Endothelial cell of umbilical vein (primary cell): ENCODE results near the gene CHD6. TPM values are rescaled to one million over a fixed set of nuclear protein-coding genes. Genes with fewer than 3 reads are reported as not detected.
"Not testable (repeated sequence)": the region's sequence is repeated elsewhere in the genome, so short reads cannot be mapped to it uniquely, and the experiment has no call there.

ENCODE experiments used
- BruUV-seq: library from RNA; stranded (reverse); fragments of 400-500 nt; replicated peaks from 2 replicates; lab custom pipeline; 2021; lab: Mats Ljungman, UMichigan
- CTCF ChIA-PET: fragments of 300-600, 350-600 bp; sonication (Branson Sonifier 250); formaldehyde crosslinking; loops from one replicate; lab custom pipeline; 2021; ENCODE audit warnings: antibody characterized with exemption, inconsistent platforms; lab: Charles Lee
- POLR2A ChIA-PET: fragments of 300-600, 350-600 bp; sonication (Branson Sonifier 250); formaldehyde crosslinking; loops from one replicate; lab custom pipeline; 2021; ENCODE audit warnings: antibody characterized with exemption, inconsistent platforms; lab: Charles Lee
- DNase-seq: peaks from one replicate; pipeline ENCODE4 v3.0.0-alpha.2; 2011; ENCODE audit warnings: low read depth, low spot score
- FAIRE-seq: peaks from 2 replicates; lab custom pipeline; 2011; peaks lifted over from hg19 to GRCh38; lab: Jason Lieb, UNC
- H2AFZ ChIP-seq: 2 replicates; pipeline ENCODE4 v1.6.0; 2012; ENCODE audit warnings: low read depth, low read length, control low read depth, inconsistent platforms
- H3K27ac ChIP-seq: 2 replicates; pipeline ENCODE4 v1.5.1; 2011; ENCODE audit warnings: low read depth, mild to moderate bottlenecking, control low read depth, low read length, moderate library complexity; ENCODE audit not compliant: insufficient read depth
- H3K27me3 ChIP-seq, 2 experiments: 2 replicates each; pipeline versions ENCODE4 v1.6.0 to v1.6.1; 2011; ENCODE audit warnings: low read length in 2 of 2, mixed read lengths in 1 of 2; ENCODE audit not compliant: control insufficient read depth in 2 of 2, insufficient read depth in 2 of 2
- H3K36me3 ChIP-seq, 2 experiments: 2 replicates in 1 of 2; 3 replicates in 1 of 2; pipeline ENCODE4 v1.5.1; 2011; ENCODE audit warnings: low read length in 2 of 2, mild to moderate bottlenecking in 1 of 2, moderate library complexity in 1 of 2; ENCODE audit not compliant: control insufficient read depth in 2 of 2, insufficient read depth in 2 of 2; ENCODE audit errors: extremely low read depth in 1 of 2
- H3K4me1 ChIP-seq: 3 replicates; pipeline ENCODE4 v1.5.1; 2011; ENCODE audit warnings: mild to moderate bottlenecking, low read length; ENCODE audit not compliant: control insufficient read depth, insufficient read depth; ENCODE audit errors: extremely low read depth
- H3K4me2 ChIP-seq: 2 replicates; pipeline ENCODE4 v1.6.1; 2011; ENCODE audit warnings: low read length, control low read depth, mixed read lengths; ENCODE audit not compliant: insufficient read depth
- H3K4me3 ChIP-seq, 3 experiments: fragments of 200-600 bp in 1 of 3; sonication (generic), shearing (Covaris generic) in 1 of 3; replicated peaks in 1 of 3; 2 replicates each; pipeline ENCODE4 v1.5.1; 2011 to 2016; ENCODE audit warnings: control low read depth in 3 of 3, low read length in 3 of 3, mild to moderate bottlenecking in 2 of 3, inconsistent platforms in 1 of 3, low read depth in 1 of 3, moderate library complexity in 1 of 3; ENCODE audit not compliant: insufficient read depth in 1 of 3
- H3K79me2 ChIP-seq: 2 replicates; pipeline ENCODE4 v1.6.0; 2012; ENCODE audit warnings: low read length, inconsistent platforms; ENCODE audit not compliant: control insufficient read depth, insufficient read depth
- H3K9ac ChIP-seq: replicated peaks from 2 replicates; pipeline ENCODE3; 2011; ENCODE audit warnings: low read length, control low read depth; ENCODE audit not compliant: insufficient read depth; ENCODE audit errors: extremely low read depth
- H3K9me1 ChIP-seq: replicated peaks from 3 replicates; pipeline ENCODE4 v1.6.0; 2011; ENCODE audit warnings: mild to moderate bottlenecking, low read length; ENCODE audit not compliant: control insufficient read depth, insufficient read depth; ENCODE audit errors: extremely low read depth
- H3K9me3 ChIP-seq: replicated peaks from 2 replicates; pipeline ENCODE4 v1.5.1; 2012; ENCODE audit warnings: low read length, inconsistent platforms; ENCODE audit not compliant: control insufficient read depth, insufficient read depth
- H4K20me1 ChIP-seq: replicated peaks from 2 replicates; pipeline ENCODE3; 2011; ENCODE audit warnings: mild to moderate bottlenecking, low read length; ENCODE audit not compliant: control insufficient read depth, insufficient read depth; ENCODE audit errors: extremely low read depth
- EZH2 ChIP-seq: IDR thresholded peaks from 2 replicates; pipeline ENCODE4 v1.6.1; 2012; ENCODE audit warnings: borderline replicate concordance, low read depth, mild to moderate bottlenecking, moderate library complexity, low read length, inconsistent platforms; ENCODE audit not compliant: severe bottlenecking
- FOS ChIP-seq: IDR thresholded peaks from 2 replicates; pipeline ENCODE4 v1.6.1; 2011; ENCODE audit warnings: mild to moderate bottlenecking, low read length, moderate library complexity, borderline replicate concordance; ENCODE audit not compliant: insufficient read depth
- JUN ChIP-seq: IDR thresholded peaks from 2 replicates; pipeline ENCODE4 v1.6.1; 2011; ENCODE audit warnings: borderline replicate concordance, low read depth; ENCODE audit not compliant: insufficient read length, insufficient read depth
- MYC ChIP-seq: IDR thresholded peaks from one replicate; pipeline ENCODE4 v1.6.1; 2011; ENCODE audit warnings: mild to moderate bottlenecking, low read depth, low read length
- POLR2A ChIP-seq: IDR thresholded peaks from 2 replicates; pipeline ENCODE4 v1.6.1; 2012; ENCODE audit warnings: low read depth, mild to moderate bottlenecking, control low read depth, low read length
- POLR2AphosphoS5 ChIP-seq: IDR thresholded peaks from 2 replicates; pipeline ENCODE4 v1.6.1; 2012; ENCODE audit warnings: low read depth, mild to moderate bottlenecking, control low read depth, low read length, moderate library complexity; ENCODE audit not compliant: insufficient read depth
- dilution Hi-C: fragments of 300-500 bp; cut with MboI; formaldehyde crosslinking; loops from one replicate; pipeline ENCODE4 v1.15.0; 2019; ENCODE audit warnings: low sequenced_read_pairs; ENCODE audit not compliant: extremely low pct_ligation_motif_present
- intact Hi-C: fragments of 100-400 bp; cut with micrococcal nuclease; formaldehyde crosslinking; loops from one replicate; pipeline ENCODE4 v1.10.0; 2022
- polyA plus RNA-seq, 4 experiments: library from polyadenylated mRNA; depleted of rRNA in 3 of 4; stranded (reverse) in 3 of 4; unstranded in 1 of 4; fragments of >200 nt; gene quantifications; 2 replicates each; pipeline versions ENCODE4 v1.2.1 to v1.2.3, GENCODE V29; 2011 to 2012; ENCODE audit warnings: missing spikeins in 1 of 4
- total RNA-seq: library from RNA; stranded (reverse); gene quantifications from 2 replicates; pipeline ENCODE4 v1.2.3, GENCODE V29; 2021
- TF ChIP-seq, protein P1 (sequence below), 2 donors: IDR thresholded peaks; 1 replicate in 1 of 2; 2 replicates in 1 of 2; pipeline ENCODE4 v1.5.1; 2011; ENCODE audit warnings: low read length in 2 of 2, mild to moderate bottlenecking in 2 of 2, moderate library complexity in 2 of 2, control low read depth in 1 of 2, inconsistent platforms in 1 of 2, low read depth in 1 of 2; ENCODE audit not compliant: insufficient read depth in 1 of 2; ENCODE audit errors: extremely low read depth in 1 of 2
- TF ChIP-seq, protein P2 (sequence below): IDR thresholded peaks from 2 replicates; pipeline ENCODE4 v1.6.1; 2011; ENCODE audit not compliant: insufficient read depth, insufficient read length

The CHD6 gene
- total and polyA plus RNA-seq, 2 donors (not counting 3 experiments of a cell fraction or from before 2014, with no cell fraction given): 7.2 to 33.7 TPM

DNA sequence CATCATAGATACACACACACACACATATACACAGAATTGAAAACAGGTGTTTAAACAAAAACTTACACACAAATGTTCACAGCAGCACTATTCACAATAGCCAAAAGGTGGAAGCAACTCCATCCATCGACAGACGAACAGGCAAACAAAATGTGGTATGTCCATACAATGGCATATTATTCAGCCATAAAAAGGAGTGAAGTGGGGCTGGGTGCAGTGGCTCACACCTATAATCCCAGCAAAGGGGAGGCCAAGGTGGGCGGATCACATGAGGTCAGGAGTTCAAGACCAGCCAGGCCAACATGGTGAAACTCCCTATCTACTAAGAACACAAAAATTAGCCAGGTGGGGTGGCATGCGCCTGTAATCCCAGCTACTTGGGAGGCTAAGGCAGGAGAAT is 80.3 kb downstream of the CHD6 start:
- Histone ChIP-seq H3K9me1 (no peaks in the 10 kb centered on the region), H3K27me3 (no peaks in the 10 kb centered on the region), H3K4me3 (no peak overlapping the region), H3K4me1 (no peaks in the 10 kb centered on the region), H4K20me1 (peaks cover 3% of the 10 kb centered on the region), H3K9me3 (no peaks in the 10 kb centered on the region), H3K27ac (no peak overlapping the region), H2AFZ (no peak overlapping the region), H3K36me3 (peaks cover 0 to 2% of the 10 kb centered on the region in 2 experiments), H3K4me2 (no peak overlapping the region), H3K9ac (no peak overlapping the region), H3K79me2 (no peaks in the 10 kb centered on the region)
- no TSS peak for BruUV-seq
- no peak for FAIRE-seq
- no peak for TF ChIP-seq MYC
- TF ChIP-seq, protein P1, sequence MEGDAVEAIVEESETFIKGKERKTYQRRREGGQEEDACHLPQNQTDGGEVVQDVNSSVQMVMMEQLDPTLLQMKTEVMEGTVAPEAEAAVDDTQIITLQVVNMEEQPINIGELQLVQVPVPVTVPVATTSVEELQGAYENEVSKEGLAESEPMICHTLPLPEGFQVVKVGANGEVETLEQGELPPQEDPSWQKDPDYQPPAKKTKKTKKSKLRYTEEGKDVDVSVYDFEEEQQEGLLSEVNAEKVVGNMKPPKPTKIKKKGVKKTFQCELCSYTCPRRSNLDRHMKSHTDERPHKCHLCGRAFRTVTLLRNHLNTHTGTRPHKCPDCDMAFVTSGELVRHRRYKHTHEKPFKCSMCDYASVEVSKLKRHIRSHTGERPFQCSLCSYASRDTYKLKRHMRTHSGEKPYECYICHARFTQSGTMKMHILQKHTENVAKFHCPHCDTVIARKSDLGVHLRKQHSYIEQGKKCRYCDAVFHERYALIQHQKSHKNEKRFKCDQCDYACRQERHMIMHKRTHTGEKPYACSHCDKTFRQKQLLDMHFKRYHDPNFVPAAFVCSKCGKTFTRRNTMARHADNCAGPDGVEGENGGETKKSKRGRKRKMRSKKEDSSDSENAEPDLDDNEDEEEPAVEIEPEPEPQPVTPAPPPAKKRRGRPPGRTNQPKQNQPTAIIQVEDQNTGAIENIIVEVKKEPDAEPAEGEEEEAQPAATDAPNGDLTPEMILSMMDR (IDR thresholded peaks at IDR 0.05; ENCODE audit: extremely low read depth in 1 of 2, insufficient read depth in 1 of 2, low read depth in 1 of 2, low read length in 2 of 2): no peak
- TF ChIP-seq, protein P2, sequence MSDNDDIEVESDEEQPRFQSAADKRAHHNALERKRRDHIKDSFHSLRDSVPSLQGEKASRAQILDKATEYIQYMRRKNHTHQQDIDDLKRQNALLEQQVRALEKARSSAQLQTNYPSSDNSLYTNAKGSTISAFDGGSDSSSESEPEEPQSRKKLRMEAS: no peak
- no peak for TF ChIP-seq POLR2AphosphoS5
- no peak for TF ChIP-seq FOS
- TF ChIP-seq JUN: no peak
- no peak for TF ChIP-seq EZH2
- TF ChIP-seq POLR2A: no peak
- ChIA-PET CTCF (no interaction called here), POLR2A (no interaction called here)
- intact Hi-C loops (no loop called here), dilution Hi-C loops (no loop called here)
- DNase-seq: no peak

DNA sequence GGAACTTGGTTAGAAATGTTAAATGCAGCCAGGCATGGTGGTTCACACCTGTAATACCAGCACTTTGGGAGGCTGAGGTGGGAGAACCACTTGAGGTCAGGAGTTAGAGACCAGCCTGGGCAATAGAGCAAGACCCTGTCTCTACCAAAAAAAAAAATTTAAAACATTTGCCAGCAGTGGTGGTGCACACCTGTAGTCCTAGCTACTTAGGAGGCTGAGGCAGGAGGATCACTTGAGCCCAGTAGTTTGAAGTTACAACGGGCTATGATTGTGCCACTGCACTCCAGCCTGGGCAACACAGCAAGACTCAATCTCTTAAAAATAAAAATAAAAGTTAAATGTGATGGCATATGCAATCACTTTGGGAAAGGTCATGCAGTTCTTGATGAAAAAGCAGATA is 82.6 kb downstream of the CHD6 start:
- FAIRE-seq, H3K4me1 ChIP-seq, H3K27me3 ChIP-seq, H3K27ac ChIP-seq, POLR2A ChIA-PET, dilution Hi-C loops, DNase-seq, H3K79me2 ChIP-seq, H3K36me3 ChIP-seq, H4K20me1 ChIP-seq, H3K4me2 ChIP-seq, BruUV-seq, intact Hi-C loops, H3K9me3 ChIP-seq, H3K9ac ChIP-seq, H3K4me3 ChIP-seq, H2AFZ ChIP-seq, H3K9me1 ChIP-seq: not testable (repeated sequence)
- CTCF ChIA-PET: interaction anchor here (1.9 kb wide), 1 partner anchor 9 kb away, joined by 6 read pairs; no protein-coding TSS in a partner anchor
